ENCODE measurements around the gene S100A5.

DNA sequence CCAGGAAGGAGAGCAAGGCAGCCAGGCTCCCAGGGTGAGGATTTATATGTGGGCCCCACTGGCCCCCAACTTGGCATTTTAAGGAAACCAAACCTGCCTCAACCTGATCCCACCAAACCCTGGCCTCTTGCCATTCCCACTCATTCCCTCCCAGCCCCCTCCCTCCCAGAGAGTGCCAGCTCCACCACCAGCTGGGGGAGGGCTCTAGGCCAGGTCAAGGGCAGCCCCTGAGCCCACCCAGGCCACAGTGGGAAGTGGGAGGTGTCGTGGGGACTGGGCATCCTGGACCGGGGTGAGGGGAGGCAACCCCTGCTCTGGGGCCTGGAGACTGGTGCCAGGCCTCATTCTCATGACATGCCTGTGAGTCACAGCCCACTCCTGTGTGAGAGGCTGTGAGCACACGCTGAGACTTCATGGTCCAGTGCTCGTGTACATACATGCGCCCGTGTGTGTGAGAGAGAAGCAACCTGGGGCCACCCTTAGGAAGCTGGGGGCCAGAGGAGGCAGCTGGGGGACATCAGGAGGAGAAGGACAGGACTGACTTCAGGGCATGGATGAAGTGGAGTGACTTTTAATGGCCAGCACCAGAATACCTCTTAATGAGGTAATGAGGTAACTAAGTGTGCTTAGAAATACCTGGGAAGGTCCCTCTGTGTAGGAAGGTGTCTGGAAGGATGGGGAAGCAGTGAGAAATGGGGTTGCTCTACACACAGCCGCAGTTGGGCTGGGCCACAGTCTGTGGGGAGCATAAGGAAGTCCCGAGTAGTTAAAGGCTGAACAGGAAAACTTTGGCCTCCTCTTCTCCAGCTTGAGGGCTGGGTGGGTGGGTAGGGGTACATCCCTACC, 25.0 kb upstream of the S100A5 start, which contains the start of gene S100A2:
- TF ChIP-seq POLR2A (IDR thresholded peaks at IDR 0.05) (no peak), CTCF (IDR thresholded peaks at IDR 0.05) (no peak)

All from body of pancreas (tissue), 4 donors.